IMR-90 (cell line): Measurements from ENCODE around the gene RTRAF. TPM values are rescaled to one million over a fixed set of nuclear protein-coding genes. Genes with fewer than 3 reads are reported as not detected.

Experiments used
- ATAC-seq: fragments of 200-7000 bp; cut with Tn5 transposase; 2 replicates; pipeline ENCODE4 v1.9.1; 2020; ENCODE audit warnings: low read depth, mild to moderate bottlenecking, moderate library complexity
- BruUV-seq: library from RNA; stranded (reverse); fragments of 400-500 nt; replicated peaks from 2 replicates; lab custom pipeline; 2021; lab: Mats Ljungman, UMichigan
- CTCF ChIA-PET: fragments of 300-600 bp; formaldehyde crosslinking; extraction: SDS; loops from one replicate; lab custom pipeline; 2021; ENCODE audit warnings: antibody characterized with exemption; lab: Yijun Ruan, JAX
- POLR2A ChIA-PET: fragments of 300-600 bp; sonication (Branson Sonifier 250); formaldehyde crosslinking; loops from one replicate; lab custom pipeline; 2022; ENCODE audit warnings: antibody characterized with exemption; ENCODE audit not compliant: unreplicated experiment; lab: Charles Lee
- DNase-seq: peaks from one replicate; pipeline ENCODE4 v3.0.0; 2013
- H2AFZ ChIP-seq: replicated peaks from 2 replicates; pipeline ENCODE3; 2013; ENCODE audit warnings: low read length, mild to moderate bottlenecking; ENCODE audit not compliant: poor library complexity
- H2AK5ac ChIP-seq: 2 replicates; pipeline ENCODE4 v1.6.1; 2013; ENCODE audit warnings: low read depth, low read length, inconsistent platforms
- H2AK9ac ChIP-seq: replicated peaks from 2 replicates; pipeline ENCODE3; 2013; ENCODE audit warnings: mild to moderate bottlenecking, low read depth, low read length, moderate library complexity; ENCODE audit not compliant: poor library complexity
- H2BK120ac ChIP-seq: 2 replicates; pipeline ENCODE4 v1.6.1; 2013; ENCODE audit warnings: low read depth, low read length, inconsistent platforms
- H2BK15ac ChIP-seq: 3 replicates; pipeline ENCODE4 v1.6.1; 2013; ENCODE audit warnings: low read depth, low read length, inconsistent platforms
- H2BK20ac ChIP-seq: 2 replicates; pipeline ENCODE4 v1.6.1; 2013; ENCODE audit warnings: low read depth, mild to moderate bottlenecking, inconsistent platforms, low read length, moderate library complexity
- H2BK5ac ChIP-seq: 2 replicates; pipeline ENCODE4 v1.6.1; 2013; ENCODE audit warnings: mild to moderate bottlenecking, low read depth, low read length, inconsistent platforms; ENCODE audit not compliant: poor library complexity, severe bottlenecking
- H3K14ac ChIP-seq: replicated peaks from 2 replicates; pipeline ENCODE4 v1.6.1; 2013; ENCODE audit warnings: low read depth, low read length, inconsistent platforms
- H3K18ac ChIP-seq: 2 replicates; pipeline ENCODE4 v1.6.1; 2013; ENCODE audit warnings: low read depth, low read length, control low read depth
- H3K23ac ChIP-seq: 2 replicates; pipeline ENCODE4 v1.6.1; 2013; ENCODE audit warnings: low read depth, low read length, inconsistent platforms
- H3K27ac ChIP-seq: 2 replicates; pipeline ENCODE4 v1.5.1; 2013; ENCODE audit warnings: mild to moderate bottlenecking, control low read depth, low read length; ENCODE audit not compliant: insufficient read depth
- H3K27me3 ChIP-seq: 2 replicates; pipeline ENCODE4 v1.6.1; 2013; ENCODE audit warnings: low read length; ENCODE audit not compliant: control insufficient read depth, insufficient read depth
- H3K36me3 ChIP-seq: 2 replicates; pipeline ENCODE4 v1.6.1; 2013; ENCODE audit warnings: low read length, mixed read lengths; ENCODE audit not compliant: control insufficient read depth, insufficient read depth
- H3K4ac ChIP-seq: 2 replicates; pipeline ENCODE4 v1.6.1; 2013; ENCODE audit warnings: low read depth, low read length, inconsistent platforms
- H3K4me1 ChIP-seq: 2 replicates; pipeline ENCODE4 v1.6.1; 2013; ENCODE audit warnings: low read length, mixed read lengths; ENCODE audit not compliant: control insufficient read depth, insufficient read depth
- H3K4me2 ChIP-seq: 2 replicates; pipeline ENCODE4 v1.6.1; 2013; ENCODE audit warnings: low read depth, mild to moderate bottlenecking, control low read depth, low read length, moderate library complexity
- H3K4me3 ChIP-seq: 2 replicates; pipeline ENCODE4 v1.5.1; 2013; ENCODE audit warnings: low read depth, mild to moderate bottlenecking, control low read depth, low read length, moderate library complexity; ENCODE audit not compliant: insufficient read depth
- H3K56ac ChIP-seq: 2 replicates; pipeline ENCODE4 v1.6.1; 2013; ENCODE audit warnings: low read length, inconsistent platforms; ENCODE audit not compliant: insufficient read depth; ENCODE audit errors: extremely low read depth
- H3K79me1 ChIP-seq, 2 experiments: 2 replicates each; pipeline ENCODE4 v1.6.1; 2013; ENCODE audit warnings: low read length in 2 of 2, inconsistent platforms in 1 of 2, low read depth in 1 of 2
- H3K9ac ChIP-seq: 2 replicates; pipeline ENCODE4 v1.6.1; 2013; ENCODE audit warnings: low read depth, low read length, control low read depth
- H3K9me1 ChIP-seq: 2 replicates; pipeline ENCODE4 v1.6.1; 2013; ENCODE audit warnings: low read length, inconsistent platforms; ENCODE audit not compliant: insufficient read depth
- H3K9me3 ChIP-seq: 2 replicates; pipeline ENCODE4 v1.6.1; 2013; ENCODE audit warnings: low read length; ENCODE audit not compliant: control insufficient read depth, insufficient read depth
- H4K20me1 ChIP-seq: 2 replicates; pipeline ENCODE4 v1.6.1; 2013; ENCODE audit warnings: low read length, inconsistent platforms; ENCODE audit not compliant: insufficient read depth
- H4K5ac ChIP-seq: 2 replicates; pipeline ENCODE4 v1.6.1; 2013; ENCODE audit warnings: mild to moderate bottlenecking, low read depth, low read length, control low read depth
- H4K8ac ChIP-seq, 2 experiments: 2 replicates each; pipeline ENCODE4 v1.6.1; 2013; ENCODE audit warnings: low read depth in 2 of 2, low read length in 2 of 2, control low read depth in 1 of 2, inconsistent platforms in 1 of 2
- H4K91ac ChIP-seq: 2 replicates; pipeline ENCODE4 v1.6.1; 2013; ENCODE audit warnings: low read depth, low read length, inconsistent platforms; ENCODE audit not compliant: insufficient read depth
- BHLHE40 ChIP-seq: fragments of 150-350 bp; IDR thresholded peaks from 2 replicates; pipeline ENCODE4 v1.6.1; 2016; ENCODE audit warnings: mild to moderate bottlenecking, low read depth, low read length
- CHD1 ChIP-seq: IDR thresholded peaks from 2 replicates; pipeline ENCODE4 v1.6.1; 2012; ENCODE audit warnings: low read depth, low read length, improper control_type of control experiment
- FOS ChIP-seq: fragments of 150-350 bp; IDR thresholded peaks from 2 replicates; pipeline ENCODE4 v1.6.1; 2016; ENCODE audit warnings: low read depth, low read length
- MAFK ChIP-seq: IDR thresholded peaks from 2 replicates; pipeline ENCODE4 v1.6.1; 2012; ENCODE audit warnings: low read depth, low read length, improper control_type of control experiment
- MXI1 ChIP-seq: IDR thresholded peaks from 2 replicates; pipeline ENCODE4 v1.6.1; 2012; ENCODE audit warnings: low read depth, mild to moderate bottlenecking, low read length, moderate library complexity, borderline replicate concordance
- NFE2L2 ChIP-seq: fragments of 150-350 bp; IDR thresholded peaks from 2 replicates; pipeline ENCODE4 v1.6.1; 2016; ENCODE audit warnings: low read depth, mild to moderate bottlenecking, low read length
- POLR2A ChIP-seq: IDR thresholded peaks from 2 replicates; pipeline ENCODE4 v1.6.1; 2012; ENCODE audit warnings: mild to moderate bottlenecking, low read depth, low read length
- RAD21 ChIP-seq: IDR thresholded peaks from 2 replicates; pipeline ENCODE4 v1.6.1; 2012; ENCODE audit warnings: low read length, improper control_type of control experiment
- RFX5 ChIP-seq: IDR thresholded peaks from 2 replicates; pipeline ENCODE4 v1.8.0; 2012; ENCODE audit warnings: low read depth, mild to moderate bottlenecking, low read length, moderate library complexity
- SMC3 ChIP-seq: fragments of 150-350 bp; IDR thresholded peaks from 2 replicates; pipeline ENCODE4 v1.6.1; 2016; ENCODE audit warnings: low read depth, mild to moderate bottlenecking, antibody characterized with exemption, low read length, moderate library complexity
- WGBS, 2 experiments: methylation state at CpG; one replicate each; pipeline versions ENCODE4 v1.1.5 to v1.1.7; 2013; ENCODE audit warnings: missing lambda C conversion rate in 2 of 2; ENCODE audit not compliant: insufficient read length in 1 of 2; ENCODE audit errors: extremely low coverage in 2 of 2; 5-methylcytosine and 5-hydroxymethylcytosine counted together
- dilution Hi-C: fragments of 300-500 bp; cut with HindIII; formaldehyde crosslinking; loops from one replicate; pipeline ENCODE4 v1.14.3; 2018; ENCODE audit warnings: low sequenced_read_pairs; ENCODE audit not compliant: unreplicated experiment
- in situ Hi-C: fragments of 300-500 bp; cut with MboI; formaldehyde crosslinking; loops from 3 replicates; pipeline ENCODE4 v1.14.3; 2019; ENCODE audit warnings: low sequenced_read_pairs, inconsistent platforms, mixed read lengths
- intact Hi-C: fragments of 100-400 bp; cut with micrococcal nuclease; formaldehyde crosslinking; loops from 2 replicates; pipeline ENCODE4 v1.10.0; 2022
- polyA plus RNA-seq, 3 experiments: library from polyadenylated mRNA; depleted of rRNA; stranded (reverse); fragments of >200 nt; gene quantifications; 2 replicates each; pipeline ENCODE4 v1.2.3, GENCODE V29; 2012; ENCODE audit warnings: low replicate concordance in 1 of 3
- total RNA-seq: library from RNA; depleted of rRNA; stranded (reverse); fragments of >200 nt; gene quantifications from 2 replicates; pipeline ENCODE4 v1.2.3, GENCODE V29; 2012

Gene RTRAF
- total and polyA plus RNA-seq, 2 of the 4 experiments (the other 2 are of a cell fraction): 53.2 to 102 TPM

GRCh38 chr14:51962711-51963110 lies 26.6 kb upstream of the RTRAF start:
- peaks cover 8% of the 10 kb centered on the region for H3K9me3 ChIP-seq
- intact Hi-C loops: no loop called here
- H4K91ac ChIP-seq: no peak overlapping the region
- 0 out of 4 replicates have a peak overlapping the region, but pooled peaks of 1 of the 2 experiments have one; percentile 0 for H4K8ac ChIP-seq
- BruUV-seq: no TSS peak
- dilution Hi-C loops: no loop called here
- peak overlapping the region; percentile 16; the same call in 1 of the 3 replicates for H2BK15ac ChIP-seq
- TF ChIP-seq RAD21: no peak
- TF ChIP-seq BHLHE40: no peak
- no peak for TF ChIP-seq RFX5
- no peak for TF ChIP-seq FOS
- no peak for TF ChIP-seq POLR2A
- no peak for TF ChIP-seq MXI1
- TF ChIP-seq CHD1: no peak
- no peak for TF ChIP-seq SMC3
- TF ChIP-seq MAFK: no peak
- TF ChIP-seq NFE2L2: no peak
- no peaks in the 10 kb centered on the region for H3K27me3 ChIP-seq
- no peak overlapping the region for H4K5ac ChIP-seq
- H3K36me3 ChIP-seq: peaks cover 3% of the 10 kb centered on the region; the same call in 1 of the 2 replicates
- H3K14ac ChIP-seq: peak overlapping the region; percentile 12; the same call in 1 of the 2 replicates
- ATAC-seq: peak; percentile 41; the same call in 1 of the 2 replicates
- H3K23ac ChIP-seq: peak overlapping the region; percentile 6; the same call in 1 of the 2 replicates
- H3K18ac ChIP-seq: no peak overlapping the region
- in situ Hi-C loops: no loop called here
- H3K9me1 ChIP-seq: peaks cover 4% of the 10 kb centered on the region
- ChIA-PET CTCF (interaction anchor here (1.2 kb wide), 1 partner anchor 16 kb away, joined by 3 read pairs; no protein-coding TSS in a partner anchor), POLR2A (no interaction called here)
- H3K4ac ChIP-seq: peak overlapping the region; percentile 5; the same call in 1 of the 2 replicates
- no peak overlapping the region for H3K56ac ChIP-seq
- H3K27ac ChIP-seq: no peak overlapping the region
- H4K20me1 ChIP-seq: no peaks in the 10 kb centered on the region
- H2AK5ac ChIP-seq: no peak overlapping the region
- no peak overlapping the region for H2BK120ac ChIP-seq
- no peak overlapping the region for H2BK5ac ChIP-seq
- no peak overlapping the region for H3K4me3 ChIP-seq
- H3K4me2 ChIP-seq: peak overlapping the region; percentile 37; the same call in 1 of the 2 replicates
- DNase-seq: peak; percentile 20
- no peak overlapping the region for H3K9ac ChIP-seq
- 0 out of 4 replicates have a peak, but pooled peaks cover 0 to 5% of the 10 kb centered on the region in 2 experiments for H3K79me1 ChIP-seq
- H2AK9ac ChIP-seq: no peak overlapping the region
- 50% methylated on average over 1 of the region's 3 CpGs; no CpG with 5 or more reads in 1 of the 2 experiments for WGBS, 2 experiments
- H2BK20ac ChIP-seq: no peak overlapping the region
- peaks cover 5% of the 10 kb centered on the region; the same call in 1 of the 2 replicates for H3K4me1 ChIP-seq
- H2AFZ ChIP-seq: peak overlapping the region; percentile 11
